ENCODE results near the gene SF3A1. TPM values are rescaled to one million over a fixed set of nuclear protein-coding genes. Genes with fewer than 3 reads are reported as not detected.

SF3A1 gene
- total and polyA plus RNA-seq, 2 of the 13 experiments (the other 11 are each of a cell fraction or from before 2014, with no cell fraction given), result 10.0 to 22.0 TPM

- TF ChIP-seq FOXJ3 (CRISPR knock-in tag; IDR thresholded peaks at IDR 0.05; ENCODE audit: borderline replicate concordance) (no peak), MXD4 (CRISPR knock-in tag; IDR thresholded peaks at IDR 0.05) (peak; percentile 65), ZMYM2 (CRISPR knock-in tag; IDR thresholded peaks at IDR 0.05) (no peak), MBD4 (IDR thresholded peaks at IDR 0.05; ENCODE audit: borderline replicate concordance, low read length) (no peak), ZBTB10 (CRISPR knock-in tag; IDR thresholded peaks at IDR 0.05; ENCODE audit: borderline replicate concordance) (peak; percentile 78; the same call in 1 of the 2 replicates), ZNF790 (CRISPR knock-in tag; IDR thresholded peaks at IDR 0.05; ENCODE audit: borderline replicate concordance) (peak; percentile 77; the same call in 1 of the 2 replicates), MZF1 (CRISPR knock-in tag; IDR thresholded peaks at IDR 0.05; ENCODE audit: borderline replicate concordance) (no peak), GZF1 (CRISPR knock-in tag; IDR thresholded peaks at IDR 0.05) (no peak), MTA3 (CRISPR knock-in tag; IDR thresholded peaks at IDR 0.05) (no peak), ATF7 (IDR thresholded peaks at IDR 0.05) (no peak), ATF7 (CRISPR knock-in tag; IDR thresholded peaks at IDR 0.05) (no peak; the same call in 1 of the 2 replicates), IRF2 (CRISPR knock-in tag; IDR thresholded peaks at IDR 0.05) (peak; percentile 66; the same call in 1 of the 2 replicates), CTCF (CRISPR knock-in tag; IDR thresholded peaks at IDR 0.05) (peak; percentile 19; the same call in 1 of the 2 replicates), DR1 (CRISPR knock-in tag; IDR thresholded peaks at IDR 0.05) (peak; percentile 68; the same call in 1 of the 2 replicates), ZNF138 (CRISPR knock-in tag; IDR thresholded peaks at IDR 0.05; ENCODE audit: low read depth) (peak; percentile 95), ZNF234 (CRISPR knock-in tag; conservative IDR thresholded peaks at IDR 0.05) (no peak), MIER3 (CRISPR knock-in tag; IDR thresholded peaks at IDR 0.05; ENCODE audit: borderline replicate concordance) (peak; percentile 50; the same call in 1 of the 2 replicates), CHD2 (IDR thresholded peaks at IDR 0.05; ENCODE audit: low read depth, low read length) (peak; percentile 81), ZBTB39 (CRISPR knock-in tag; IDR thresholded peaks at IDR 0.05) (no peak; the same call in 1 of the 2 replicates)
- TF ChIP-seq, protein P1, sequence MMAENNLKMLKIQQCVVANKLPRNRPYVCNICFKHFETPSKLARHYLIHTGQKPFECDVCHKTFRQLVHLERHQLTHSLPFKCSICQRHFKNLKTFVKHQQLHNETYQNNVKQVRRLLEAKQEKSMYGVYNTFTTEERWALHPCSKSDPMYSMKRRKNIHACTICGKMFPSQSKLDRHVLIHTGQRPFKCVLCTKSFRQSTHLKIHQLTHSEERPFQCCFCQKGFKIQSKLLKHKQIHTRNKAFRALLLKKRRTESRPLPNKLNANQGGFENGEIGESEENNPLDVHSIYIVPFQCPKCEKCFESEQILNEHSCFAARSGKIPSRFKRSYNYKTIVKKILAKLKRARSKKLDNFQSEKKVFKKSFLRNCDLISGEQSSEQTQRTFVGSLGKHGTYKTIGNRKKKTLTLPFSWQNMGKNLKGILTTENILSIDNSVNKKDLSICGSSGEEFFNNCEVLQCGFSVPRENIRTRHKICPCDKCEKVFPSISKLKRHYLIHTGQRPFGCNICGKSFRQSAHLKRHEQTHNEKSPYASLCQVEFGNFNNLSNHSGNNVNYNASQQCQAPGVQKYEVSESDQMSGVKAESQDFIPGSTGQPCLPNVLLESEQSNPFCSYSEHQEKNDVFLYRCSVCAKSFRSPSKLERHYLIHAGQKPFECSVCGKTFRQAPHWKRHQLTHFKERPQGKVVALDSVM (CRISPR knock-in tag; IDR thresholded peaks at IDR 0.05), result no peak
These were observed at the start of gene SF3A1, which contains the start of gene CCDC157 (continued) for GRCh38 chr22:30356449-30357235.
